ENCODE measurements around the gene NTN5. TPM values are rescaled to one million over a fixed set of nuclear protein-coding genes. Genes with fewer than 3 reads are reported as not detected.

NTN5 gene
- total and polyA plus RNA-seq, 9 of the 15 experiments (the other 6 are each of a cell fraction or from before 2014, with no cell fraction given) = not detected

DNA sequence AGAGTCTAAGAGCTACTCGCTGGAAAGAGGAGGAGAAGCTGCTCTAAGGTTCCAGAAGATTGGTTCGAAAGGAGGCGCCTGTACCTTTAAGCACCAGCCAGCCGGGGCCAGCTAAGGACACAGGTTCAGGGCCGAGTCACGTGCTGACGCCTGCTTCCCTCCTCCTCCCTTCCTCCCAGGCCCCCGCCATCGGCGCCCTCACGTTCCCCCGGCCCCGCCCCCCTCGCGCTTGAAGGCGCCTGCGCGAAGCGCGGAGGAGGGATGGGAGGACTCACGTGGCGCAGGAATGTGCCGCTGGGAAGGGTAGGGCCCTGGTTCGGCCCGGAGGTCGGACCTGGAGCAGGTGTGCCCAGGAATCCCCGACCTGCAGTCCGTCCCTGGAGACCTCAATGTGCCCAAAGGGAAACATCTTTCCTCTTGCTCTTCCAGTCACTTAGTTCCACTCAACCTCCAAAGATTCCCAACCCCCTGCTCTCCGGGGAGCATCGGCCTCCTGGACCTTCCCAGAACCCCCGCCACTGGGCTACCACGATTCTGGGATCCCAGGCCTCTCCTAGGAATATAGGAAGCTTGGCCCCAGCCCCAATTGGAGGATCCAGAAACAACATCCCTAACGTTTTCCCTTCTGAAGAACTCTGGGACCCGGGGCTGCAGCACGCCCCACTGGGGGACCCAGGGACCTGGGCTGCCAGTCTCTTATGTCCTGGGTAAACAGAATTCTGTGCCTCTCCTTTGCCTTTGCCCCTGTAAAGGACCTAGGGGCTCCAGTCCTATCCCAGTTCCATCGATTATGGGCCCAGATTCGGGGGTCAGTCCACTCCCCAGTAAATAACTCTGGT lies 38.2 kb downstream of the NTN5 start (continued):
- TF ChIP-seq, protein P1, sequence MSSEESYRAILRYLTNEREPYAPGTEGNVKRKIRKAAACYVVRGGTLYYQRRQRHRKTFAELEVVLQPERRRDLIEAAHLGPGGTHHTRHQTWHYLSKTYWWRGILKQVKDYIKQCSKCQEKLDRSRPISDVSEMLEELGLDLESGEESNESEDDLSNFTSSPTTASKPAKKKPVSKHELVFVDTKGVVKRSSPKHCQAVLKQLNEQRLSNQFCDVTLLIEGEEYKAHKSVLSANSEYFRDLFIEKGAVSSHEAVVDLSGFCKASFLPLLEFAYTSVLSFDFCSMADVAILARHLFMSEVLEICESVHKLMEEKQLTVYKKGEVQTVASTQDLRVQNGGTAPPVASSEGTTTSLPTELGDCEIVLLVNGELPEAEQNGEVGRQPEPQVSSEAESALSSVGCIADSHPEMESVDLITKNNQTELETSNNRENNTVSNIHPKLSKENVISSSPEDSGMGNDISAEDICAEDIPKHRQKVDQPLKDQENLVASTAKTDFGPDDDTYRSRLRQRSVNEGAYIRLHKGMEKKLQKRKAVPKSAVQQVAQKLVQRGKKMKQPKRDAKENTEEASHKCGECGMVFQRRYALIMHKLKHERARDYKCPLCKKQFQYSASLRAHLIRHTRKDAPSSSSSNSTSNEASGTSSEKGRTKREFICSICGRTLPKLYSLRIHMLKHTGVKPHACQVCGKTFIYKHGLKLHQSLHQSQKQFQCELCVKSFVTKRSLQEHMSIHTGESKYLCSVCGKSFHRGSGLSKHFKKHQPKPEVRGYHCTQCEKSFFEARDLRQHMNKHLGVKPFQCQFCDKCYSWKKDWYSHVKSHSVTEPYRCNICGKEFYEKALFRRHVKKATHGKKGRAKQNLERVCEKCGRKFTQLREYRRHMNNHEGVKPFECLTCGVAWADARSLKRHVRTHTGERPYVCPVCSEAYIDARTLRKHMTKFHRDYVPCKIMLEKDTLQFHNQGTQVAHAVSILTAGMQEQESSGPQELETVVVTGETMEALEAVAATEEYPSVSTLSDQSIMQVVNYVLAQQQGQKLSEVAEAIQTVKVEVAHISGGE (CRISPR knock-in tag; IDR thresholded peaks at IDR 0.05) = peak in 1 of 3 experiments; percentile 58; a peak in 3 of 6 replicates
- 0 out of 4 replicates have a peak, but pooled peaks of 1 of the 2 experiments have one; percentile 41 for TF ChIP-seq TRIM24 (IDR thresholded peaks at IDR 0.05)
- TF ChIP-seq, protein P2, sequence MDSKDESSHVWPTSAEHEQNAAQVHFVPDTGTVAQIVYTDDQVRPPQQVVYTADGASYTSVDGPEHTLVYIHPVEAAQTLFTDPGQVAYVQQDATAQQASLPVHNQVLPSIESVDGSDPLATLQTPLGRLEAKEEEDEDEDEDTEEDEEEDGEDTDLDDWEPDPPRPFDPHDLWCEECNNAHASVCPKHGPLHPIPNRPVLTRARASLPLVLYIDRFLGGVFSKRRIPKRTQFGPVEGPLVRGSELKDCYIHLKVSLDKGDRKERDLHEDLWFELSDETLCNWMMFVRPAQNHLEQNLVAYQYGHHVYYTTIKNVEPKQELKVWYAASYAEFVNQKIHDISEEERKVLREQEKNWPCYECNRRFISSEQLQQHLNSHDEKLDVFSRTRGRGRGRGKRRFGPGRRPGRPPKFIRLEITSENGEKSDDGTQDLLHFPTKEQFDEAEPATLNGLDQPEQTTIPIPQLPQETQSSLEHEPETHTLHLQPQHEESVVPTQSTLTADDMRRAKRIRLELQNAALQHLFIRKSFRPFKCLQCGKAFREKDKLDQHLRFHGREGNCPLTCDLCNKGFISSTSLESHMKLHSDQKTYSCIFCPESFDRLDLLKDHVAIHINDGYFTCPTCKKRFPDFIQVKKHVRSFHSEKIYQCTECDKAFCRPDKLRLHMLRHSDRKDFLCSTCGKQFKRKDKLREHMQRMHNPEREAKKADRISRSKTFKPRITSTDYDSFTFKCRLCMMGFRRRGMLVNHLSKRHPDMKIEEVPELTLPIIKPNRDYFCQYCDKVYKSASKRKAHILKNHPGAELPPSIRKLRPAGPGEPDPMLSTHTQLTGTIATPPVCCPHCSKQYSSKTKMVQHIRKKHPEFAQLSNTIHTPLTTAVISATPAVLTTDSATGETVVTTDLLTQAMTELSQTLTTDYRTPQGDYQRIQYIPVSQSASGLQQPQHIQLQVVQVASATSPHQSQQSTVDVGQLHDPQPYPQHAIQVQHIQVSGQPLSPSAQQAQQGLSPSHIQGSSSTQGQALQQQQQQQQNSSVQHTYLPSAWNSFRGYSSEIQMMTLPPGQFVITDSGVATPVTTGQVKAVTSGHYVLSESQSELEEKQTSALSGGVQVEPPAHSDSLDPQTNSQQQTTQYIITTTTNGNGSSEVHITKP (IDR thresholded peaks at IDR 0.05; ENCODE audit: partially characterized antibody) = peak; percentile 87
- TF ChIP-seq NFRKB (IDR thresholded peaks at IDR 0.05; ENCODE audit: low read depth) = peak; percentile 31; the same call in 1 of the 2 replicates
- peak; percentile 85 for TF ChIP-seq L3MBTL2 (IDR thresholded peaks at IDR 0.05)
- TF ChIP-seq DPF2 (IDR thresholded peaks at IDR 0.05) = 0 out of 2 replicates have a peak, but pooled peaks have one; percentile 5
- TF ChIP-seq, protein P3, sequence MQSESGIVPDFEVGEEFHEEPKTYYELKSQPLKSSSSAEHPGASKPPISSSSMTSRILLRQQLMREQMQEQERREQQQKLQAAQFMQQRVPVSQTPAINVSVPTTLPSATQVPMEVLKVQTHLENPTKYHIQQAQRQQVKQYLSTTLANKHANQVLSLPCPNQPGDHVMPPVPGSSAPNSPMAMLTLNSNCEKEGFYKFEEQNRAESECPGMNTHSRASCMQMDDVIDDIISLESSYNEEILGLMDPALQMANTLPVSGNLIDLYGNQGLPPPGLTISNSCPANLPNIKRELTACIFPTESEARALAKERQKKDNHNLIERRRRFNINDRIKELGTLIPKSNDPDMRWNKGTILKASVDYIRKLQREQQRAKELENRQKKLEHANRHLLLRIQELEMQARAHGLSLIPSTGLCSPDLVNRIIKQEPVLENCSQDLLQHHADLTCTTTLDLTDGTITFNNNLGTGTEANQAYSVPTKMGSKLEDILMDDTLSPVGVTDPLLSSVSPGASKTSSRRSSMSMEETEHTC (IDR thresholded peaks at IDR 0.05) = peak; percentile 84
- no peak for TF ChIP-seq ZNF436 (CRISPR knock-in tag; IDR thresholded peaks at IDR 0.05)
- peak; percentile 30; the same call in 1 of the 2 replicates for TF ChIP-seq ZBTB7A (IDR thresholded peaks at IDR 0.05; ENCODE audit: borderline replicate concordance, control insufficient read depth, low read depth, low read length)
- TF ChIP-seq, protein P4, sequence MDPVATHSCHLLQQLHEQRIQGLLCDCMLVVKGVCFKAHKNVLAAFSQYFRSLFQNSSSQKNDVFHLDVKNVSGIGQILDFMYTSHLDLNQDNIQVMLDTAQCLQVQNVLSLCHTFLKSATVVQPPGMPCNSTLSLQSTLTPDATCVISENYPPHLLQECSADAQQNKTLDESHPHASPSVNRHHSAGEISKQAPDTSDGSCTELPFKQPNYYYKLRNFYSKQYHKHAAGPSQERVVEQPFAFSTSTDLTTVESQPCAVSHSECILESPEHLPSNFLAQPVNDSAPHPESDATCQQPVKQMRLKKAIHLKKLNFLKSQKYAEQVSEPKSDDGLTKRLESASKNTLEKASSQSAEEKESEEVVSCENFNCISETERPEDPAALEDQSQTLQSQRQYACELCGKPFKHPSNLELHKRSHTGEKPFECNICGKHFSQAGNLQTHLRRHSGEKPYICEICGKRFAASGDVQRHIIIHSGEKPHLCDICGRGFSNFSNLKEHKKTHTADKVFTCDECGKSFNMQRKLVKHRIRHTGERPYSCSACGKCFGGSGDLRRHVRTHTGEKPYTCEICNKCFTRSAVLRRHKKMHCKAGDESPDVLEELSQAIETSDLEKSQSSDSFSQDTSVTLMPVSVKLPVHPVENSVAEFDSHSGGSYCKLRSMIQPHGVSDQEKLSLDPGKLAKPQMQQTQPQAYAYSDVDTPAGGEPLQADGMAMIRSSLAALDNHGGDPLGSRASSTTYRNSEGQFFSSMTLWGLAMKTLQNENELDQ (CRISPR knock-in tag; IDR thresholded peaks at IDR 0.05; ENCODE audit: borderline replicate concordance) = no peak; the same call in 1 of the 2 replicates
- peak in 1 of 2 experiments; percentile 11; a peak in 1 of 4 replicates for TF ChIP-seq KDM1A (IDR thresholded peaks at IDR 0.05)
